ENCODE data around the gene HIVEP3.

HIVEP3 gene

DNA sequence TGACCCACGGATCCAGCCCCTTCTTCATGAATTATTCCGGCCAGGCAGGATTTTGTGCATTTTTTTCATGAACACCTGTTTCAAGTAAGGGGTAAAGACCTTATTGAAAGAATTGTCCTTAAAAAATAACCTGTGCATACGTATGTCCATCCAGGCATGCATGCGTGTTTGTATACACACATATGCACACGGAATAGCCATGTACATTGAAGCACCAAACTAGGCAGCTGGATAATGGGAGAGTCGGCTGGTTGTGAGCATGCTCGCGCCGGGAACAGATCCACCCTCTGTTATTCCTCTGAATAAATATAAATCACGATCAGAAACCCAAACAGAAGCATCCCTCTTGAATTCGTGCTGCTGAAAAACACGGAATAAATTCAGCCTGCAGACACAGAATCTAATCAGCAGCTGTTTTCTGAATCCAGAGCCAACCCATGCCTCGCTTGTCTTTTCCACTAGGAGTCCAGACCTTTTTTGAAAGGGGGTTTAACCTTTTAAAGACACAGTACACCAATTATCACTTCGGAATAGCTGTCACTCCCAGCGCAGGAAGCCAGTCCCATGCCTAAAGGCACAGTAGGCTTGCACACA, at the start of gene HIVEP3:
TSS of gene HIVEP3 (minus strand) at position 473 of the 594 bp plus-strand sequence.
- H3K27ac ChIP-seq (ENCODE audit: extremely low read depth, low read depth, low read length), result peak within 1 kb of the TSS; percentile 47; the same call in 1 of the 2 replicates
- H3K9me3 ChIP-seq (ENCODE audit: control insufficient read depth, insufficient read depth, low read depth, low read length), result no peaks in the 10 kb centered on the region
- peak within 1 kb of the TSS; percentile 46 for H3K4me3 ChIP-seq (ENCODE audit: low read depth, low read length)
- no peaks in the 10 kb centered on the region for H3K36me3 ChIP-seq (ENCODE audit: control insufficient read depth in 2 of 2, insufficient read depth in 1 of 2, low read length in 2 of 2)
- ChIA-PET CTCF (interaction anchor here (0.6 to 1.6 kb wide), 2 partner anchors 8 to 220 kb away, joined by 3 to 4 read pairs; no protein-coding TSS in a partner anchor), POLR2A (interaction anchor here (0.8 to 1.4 kb wide), 3 partner anchors 16 to 37 kb away, joined by 3 to 4 read pairs (median 3); no protein-coding TSS in a partner anchor)
- TF ChIP-seq ZNF335 (tag by site-specific recombination; conservative IDR thresholded peaks at IDR 0.05) (0 out of 2 replicates have a peak, but pooled peaks have one; percentile 8), ZNF843 (tag by site-specific recombination; IDR thresholded peaks at IDR 0.05) (no peak), ZBTB20 (tag by site-specific recombination; IDR thresholded peaks at IDR 0.05) (peak; percentile 74), TRIM28 (IDR thresholded peaks at IDR 0.05; ENCODE audit: borderline replicate concordance, low read length) (0 out of 2 replicates have a peak, but pooled peaks have one; percentile 2), PRDM10 (tag by site-specific recombination; IDR thresholded peaks at IDR 0.05) (peak; percentile 65; the same call in 1 of the 2 replicates), SCRT1 (tag by site-specific recombination; IDR thresholded peaks at IDR 0.05; ENCODE audit: borderline replicate concordance) (no peak)
- H3K4me1 ChIP-seq (ENCODE audit: control insufficient read depth, insufficient read depth, low read length), result peaks cover 25% of the 10 kb centered on the region

DNA sequence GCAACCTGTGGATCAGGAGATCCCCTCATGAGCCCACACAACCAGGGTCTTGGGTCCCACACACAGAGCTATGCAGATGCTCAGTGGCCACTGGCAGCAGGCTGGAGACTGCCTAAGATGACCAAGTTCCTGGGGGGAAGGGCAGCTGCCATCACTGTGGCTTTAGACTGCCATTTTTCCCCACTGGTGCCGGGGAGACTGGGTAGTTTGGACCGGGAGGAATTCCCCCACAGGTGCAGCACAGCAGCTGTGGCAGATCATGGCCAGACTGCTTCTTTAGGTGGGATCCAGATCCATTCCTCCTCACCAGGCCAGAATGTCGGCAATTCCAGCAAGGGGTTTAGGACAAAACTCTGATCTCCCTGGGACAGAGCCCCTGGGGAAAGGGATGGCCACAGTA, 45.7 kb upstream of the HIVEP3 start:
- Histone ChIP-seq H3K4me1 (ENCODE audit: control insufficient read depth, insufficient read depth, low read length) (no peaks in the 10 kb centered on the region), H3K4me3 (ENCODE audit: low read depth, low read length) (no peak overlapping the region), H3K36me3 (ENCODE audit: control insufficient read depth in 2 of 2, insufficient read depth in 1 of 2, low read length in 2 of 2) (no peaks in the 10 kb centered on the region), H3K27ac (ENCODE audit: extremely low read depth, low read depth, low read length) (no peak overlapping the region), H3K9me3 (ENCODE audit: control insufficient read depth, insufficient read depth, low read depth, low read length) (no peaks in the 10 kb centered on the region)
- CTCF ChIA-PET, result no interaction called here
- POLR2A ChIA-PET, result no interaction called here
- TF ChIP-seq SCRT2 (tag by site-specific recombination; IDR thresholded peaks at IDR 0.05) (no peak), ZFP69B (tag by site-specific recombination; IDR thresholded peaks at IDR 0.05) (no peak), ZNF626 (tag by site-specific recombination; IDR thresholded peaks at IDR 0.05) (no peak), ZNF830 (tag by site-specific recombination; IDR thresholded peaks at IDR 0.05; ENCODE audit: low read depth) (no peak), MZF1 (tag by site-specific recombination; IDR thresholded peaks at IDR 0.05; ENCODE audit: borderline replicate concordance) (no peak), ZNF596 (tag by site-specific recombination; IDR thresholded peaks at IDR 0.05) (no peak), ZSCAN23 (tag by site-specific recombination; IDR thresholded peaks at IDR 0.05) (no peak), ZXDB (tag by site-specific recombination; IDR thresholded peaks at IDR 0.05) (no peak), ZNF155 (tag by site-specific recombination; IDR thresholded peaks at IDR 0.05) (no peak)
- TF ChIP-seq, protein P1, sequence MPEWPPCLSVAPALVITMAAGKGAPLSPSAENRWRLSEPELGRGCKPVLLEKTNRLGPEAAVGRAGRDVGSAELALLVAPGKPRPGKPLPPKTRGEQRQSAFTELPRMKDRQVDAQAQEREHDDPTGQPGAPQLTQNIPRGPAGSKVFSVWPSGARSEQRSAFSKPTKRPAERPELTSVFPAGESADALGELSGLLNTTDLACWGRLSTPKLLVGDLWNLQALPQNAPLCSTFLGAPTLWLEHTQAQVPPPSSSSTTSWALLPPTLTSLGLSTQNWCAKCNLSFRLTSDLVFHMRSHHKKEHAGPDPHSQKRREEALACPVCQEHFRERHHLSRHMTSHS (tag by site-specific recombination; IDR thresholded peaks at IDR 0.05), result no peak
- TF ChIP-seq, protein P2, sequence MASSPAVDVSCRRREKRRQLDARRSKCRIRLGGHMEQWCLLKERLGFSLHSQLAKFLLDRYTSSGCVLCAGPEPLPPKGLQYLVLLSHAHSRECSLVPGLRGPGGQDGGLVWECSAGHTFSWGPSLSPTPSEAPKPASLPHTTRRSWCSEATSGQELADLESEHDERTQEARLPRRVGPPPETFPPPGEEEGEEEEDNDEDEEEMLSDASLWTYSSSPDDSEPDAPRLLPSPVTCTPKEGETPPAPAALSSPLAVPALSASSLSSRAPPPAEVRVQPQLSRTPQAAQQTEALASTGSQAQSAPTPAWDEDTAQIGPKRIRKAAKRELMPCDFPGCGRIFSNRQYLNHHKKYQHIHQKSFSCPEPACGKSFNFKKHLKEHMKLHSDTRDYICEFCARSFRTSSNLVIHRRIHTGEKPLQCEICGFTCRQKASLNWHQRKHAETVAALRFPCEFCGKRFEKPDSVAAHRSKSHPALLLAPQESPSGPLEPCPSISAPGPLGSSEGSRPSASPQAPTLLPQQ (tag by site-specific recombination; IDR thresholded peaks at IDR 0.05), result no peak

Data from HEK293 (cell line).